BE2C (cell line): ENCODE measurements around the gene ANKRD27.
"Not testable (repeated sequence)": the region's sequence is repeated elsewhere in the genome, so short reads cannot be mapped to it uniquely, and the experiment has no call there.

Source experiments
- DNase-seq: peaks from one replicate; pipeline ENCODE4 v3.0.0-alpha.2; 2020
- H3K27me3 ChIP-seq: fragments of 250-450 bp; sonication (Bioruptor Pico); 2 replicates; pipeline ENCODE4 v1.5.1; 2020; ENCODE audit warnings: mild to moderate bottlenecking
- H3K36me3 ChIP-seq: fragments of 250-450 bp; sonication (Bioruptor Pico); 2 replicates; pipeline ENCODE4 v1.5.1; 2020; ENCODE audit warnings: mild to moderate bottlenecking
- H3K4me1 ChIP-seq: fragments of 250-450 bp; sonication (Bioruptor Pico); 2 replicates; pipeline ENCODE4 v1.5.1; 2020
- H3K4me3 ChIP-seq: 2 replicates; pipeline ENCODE4 v1.5.1; 2011; ENCODE audit warnings: low read depth, low read length
- H3K9me3 ChIP-seq: fragments of 250-450 bp; sonication (Bioruptor Pico); 2 replicates; pipeline ENCODE4 v1.5.1; 2020
- CTCF ChIP-seq: IDR thresholded peaks from 2 replicates; pipeline ENCODE4 v1.5.1; 2012; ENCODE audit warnings: mild to moderate bottlenecking, low read depth, low read length

Gene ANKRD27

GRCh38 chr19:32594021-32594420 lies 81.0 kb downstream of the ANKRD27 start:
- no peak overlapping the region for H3K4me3 ChIP-seq
- no peaks in the 10 kb centered on the region for H3K9me3 ChIP-seq
- no peak for TF ChIP-seq CTCF
- peaks cover 55% of the 10 kb centered on the region for H3K36me3 ChIP-seq
- H3K4me1 ChIP-seq = no peaks in the 10 kb centered on the region
- no peaks in the 10 kb centered on the region for H3K27me3 ChIP-seq
- no peak for DNase-seq

GRCh38 chr19:32587747-32588504 lies 87.1 kb downstream of the ANKRD27 start:
- H3K4me1 ChIP-seq, H3K27me3 ChIP-seq, H3K4me3 ChIP-seq, DNase-seq, H3K9me3 ChIP-seq: not testable (repeated sequence)
- H3K36me3 ChIP-seq = peaks cover 60% of the 10 kb centered on the region

GRCh38 chr19:32581705-32582179 lies 93.2 kb downstream of the ANKRD27 start:
- no peaks in the 10 kb centered on the region for H3K9me3 ChIP-seq
- peak overlapping the region; percentile 92 for H3K4me3 ChIP-seq
- no peaks in the 10 kb centered on the region; the same call in 1 of the 2 replicates for H3K4me1 ChIP-seq
- H3K27me3 ChIP-seq = no peaks in the 10 kb centered on the region
- peak; percentile 34 for DNase-seq
- no peak for TF ChIP-seq CTCF
- H3K36me3 ChIP-seq = peaks cover 40% of the 10 kb centered on the region

DNA sequence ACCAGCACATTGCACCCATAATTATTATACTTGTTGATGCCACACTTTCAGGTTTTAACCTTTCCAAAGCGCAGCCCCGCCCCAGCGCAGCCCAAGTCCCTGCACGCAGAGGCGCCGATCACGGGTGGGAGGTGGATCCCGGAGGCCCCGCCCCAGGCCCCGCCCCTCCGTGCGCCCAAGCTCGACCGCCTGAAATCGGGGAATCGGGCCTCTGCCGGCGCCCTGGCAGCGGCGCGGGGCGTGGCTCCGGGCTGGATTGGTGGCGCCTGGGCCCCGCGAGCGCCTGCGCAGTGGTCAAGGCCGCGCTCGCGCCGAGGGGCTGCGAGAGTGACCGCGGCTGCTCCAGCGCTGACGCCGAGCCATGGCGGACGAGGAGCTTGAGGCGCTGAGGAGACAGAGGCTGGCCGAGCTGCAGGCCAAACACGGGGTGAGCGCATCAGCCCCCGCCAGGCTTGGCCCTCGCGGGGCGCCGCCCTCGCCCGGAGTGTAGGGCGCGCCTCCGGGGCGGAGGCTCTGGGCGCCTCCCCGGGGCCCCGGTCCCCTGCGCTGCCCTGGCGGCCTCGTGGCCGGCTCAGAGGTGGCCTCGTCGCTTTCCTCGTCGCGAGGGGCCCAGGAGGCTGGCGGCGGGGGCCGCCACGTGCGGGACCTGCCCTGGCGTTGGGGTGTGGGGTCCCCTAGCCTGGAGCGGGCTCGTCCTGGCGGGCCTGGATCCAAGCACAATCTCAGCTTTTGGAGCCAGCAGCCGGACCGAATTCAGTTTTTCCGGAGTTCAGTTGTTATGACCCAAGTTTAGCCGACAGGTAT lies 93.9 kb downstream of the ANKRD27 start, which contains the start of gene PDCD5:
Gene PDCD5, plus strand, starts transcription at position 290 of the 804 bp plus-strand sequence. Its CDS starts 72 bp downstream, at position 362.
- Histone ChIP-seq H3K4me3 (peak within 1 kb of the TSS; percentile 92), H3K27me3 (no peaks in the 10 kb centered on the region), H3K9me3 (no peaks in the 10 kb centered on the region; the same call in 1 of the 2 replicates), H3K36me3 (peaks cover 34% of the 10 kb centered on the region), H3K4me1 (no peaks in the 10 kb centered on the region; the same call in 1 of the 2 replicates)
- DNase-seq = peak; percentile 97
- TF ChIP-seq CTCF = no peak

- TF ChIP-seq CTCF = no peak
- no peaks in the 10 kb centered on the region for H3K27me3 ChIP-seq
- peaks cover 27% of the 10 kb centered on the region for H3K36me3 ChIP-seq
- no peaks in the 10 kb centered on the region; the same call in 1 of the 2 replicates for H3K4me1 ChIP-seq
- DNase-seq = no peak
- H3K9me3 ChIP-seq = no peaks in the 10 kb centered on the region; the same call in 1 of the 2 replicates
- peak overlapping the region; percentile 92 for H3K4me3 ChIP-seq
Measured at GRCh38 chr19:32580353-32580900, 94.6 kb downstream of the ANKRD27 start.

GRCh38 chr19:32576790-32577189 lies 98.2 kb downstream of the ANKRD27 start:
- H3K4me1 ChIP-seq = no peaks in the 10 kb centered on the region
- no peak overlapping the region for H3K4me3 ChIP-seq
- TF ChIP-seq CTCF = no peak
- no peaks in the 10 kb centered on the region for H3K27me3 ChIP-seq
- no peaks in the 10 kb centered on the region; the same call in 1 of the 2 replicates for H3K9me3 ChIP-seq
- no peaks in the 10 kb centered on the region for H3K36me3 ChIP-seq
- no peak for DNase-seq
